Tibial nerve (tissue), 4 donors: ENCODE data around the gene HIPK2. TPM values are rescaled to one million over a fixed set of nuclear protein-coding genes. Genes with fewer than 3 reads are reported as not detected.

Experiments used
- DNase-seq, 2 donors: peaks; one replicate each; pipeline ENCODE4 v3.0.0-alpha.2; 2019; ENCODE audit warnings: low spot score in 2 of 2
- H3K27ac ChIP-seq, 4 donors: fragments of 200-600 bp; sonication (generic) in 3 of 4; one replicate each; pipeline ENCODE4 v1.5.1; 2017 to 2019; ENCODE audit warnings: mild to moderate bottlenecking in 1 of 4
- H3K27me3 ChIP-seq, 2 donors: fragments of 200-600 bp; sonication (generic) in 1 of 2; one replicate each; pipeline versions ENCODE4 v1.5.1 to v1.6.0; 2017 to 2019
- H3K36me3 ChIP-seq, 3 donors: fragments of 200-600 bp; sonication (generic); one replicate each; pipeline ENCODE4 v1.5.1; 2018 to 2019
- H3K4me1 ChIP-seq, 4 donors: fragments of 200-600 bp; sonication (generic) in 3 of 4; one replicate each; pipeline ENCODE4 v1.5.1; 2017 to 2019
- H3K4me3 ChIP-seq, 4 donors: fragments of 200-600 bp; sonication (generic) in 3 of 4; one replicate each; pipeline ENCODE4 v1.5.1; 2017 to 2019; ENCODE audit warnings: mild to moderate bottlenecking in 1 of 4, moderate library complexity in 1 of 4
- H3K9me3 ChIP-seq, 4 donors: fragments of 200-600 bp; sonication (generic) in 3 of 4; one replicate each; pipeline ENCODE4 v1.5.1; 2017 to 2019
- CTCF ChIP-seq, 5 experiments: fragments of 200-600 bp in 3 of 5; fragments of 450-650 bp in 2 of 5; sonication (generic) in 3 of 5; IDR thresholded peaks; one replicate each; pipeline ENCODE4 v1.5.1; 2016 to 2019; ENCODE audit warnings: antibody characterized with exemption in 5 of 5, mild to moderate bottlenecking in 3 of 5, moderate library complexity in 2 of 5
- EP300 ChIP-seq, 2 donors: sonication (generic); formaldehyde crosslinking; IDR thresholded peaks; one replicate each; pipeline ENCODE4 v1.6.1; 2017; ENCODE audit warnings: antibody characterized with exemption in 2 of 2, mild to moderate bottlenecking in 1 of 2
- POLR2A ChIP-seq, 2 donors: fragments of 450-650 bp; IDR thresholded peaks; one replicate each; pipeline ENCODE4 v1.6.1; 2017; ENCODE audit warnings: antibody characterized with exemption in 2 of 2, mild to moderate bottlenecking in 2 of 2, moderate library complexity in 2 of 2
- WGBS, 2 donors: methylation state at CpG; one replicate each; pipeline ENCODE4 v1.1.5; 2018; 5-methylcytosine and 5-hydroxymethylcytosine counted together
- total RNA-seq, 4 donors: library from RNA; depleted of rRNA; stranded (reverse); fragments of >200 nt; gene quantifications; one replicate each; pipeline ENCODE4 v1.1.0, GENCODE V29; 2016

The HIPK2 gene
- total RNA-seq, 4 donors from 2014 or later = 24.9 to 41.1 (median 29.7) TPM

- no peaks in the 10 kb centered on the region for H3K27me3 ChIP-seq
- H3K4me3 ChIP-seq = no peak overlapping the region
- no peak overlapping the region for H3K27ac ChIP-seq
- DNase-seq = no peak
- H3K36me3 ChIP-seq = peaks cover 0 to 43% (median 5%) of the 10 kb centered on the region in 3 donors
- H3K4me1 ChIP-seq = peaks cover 0 to 23% (median 7%) of the 10 kb centered on the region in 4 donors
- TF ChIP-seq CTCF (IDR thresholded peaks at IDR 0.05) (no peak), EP300 (IDR thresholded peaks at IDR 0.05) (no peak), POLR2A (IDR thresholded peaks at IDR 0.05) (no peak)
- peaks cover 0 to 17% (median 0%) of the 10 kb centered on the region in 4 donors for H3K9me3 ChIP-seq
Observed at GRCh38 chr7:139687211-139687954, 90.4 kb downstream of the HIPK2 start.

- Histone ChIP-seq H3K27ac (no peak overlapping the region), H3K4me3 (no peak overlapping the region), H3K4me1 (peaks cover 0 to 35% (median 17%) of the 10 kb centered on the region in 4 donors), H3K36me3 (peaks cover 0 to 23% (median 5%) of the 10 kb centered on the region in 3 donors), H3K9me3 (peaks cover 0 to 17% (median 0%) of the 10 kb centered on the region in 4 donors), H3K27me3 (no peaks in the 10 kb centered on the region)
- DNase-seq = no peak
- no peak for TF ChIP-seq POLR2A (IDR thresholded peaks at IDR 0.05)
- no peak for TF ChIP-seq CTCF (IDR thresholded peaks at IDR 0.05)
- 85 to 86% methylated on average over 16 of the region's 16 CpGs for WGBS, 2 donors
Observed at GRCh38 chr7:139683137-139683921, 94.5 kb downstream of the HIPK2 start.

- TF ChIP-seq POLR2A (IDR thresholded peaks at IDR 0.05) (no peak), CTCF (IDR thresholded peaks at IDR 0.05) (no peak), EP300 (IDR thresholded peaks at IDR 0.05) (no peak)
- peaks cover 0 to 35% (median 17%) of the 10 kb centered on the region in 4 donors for H3K4me1 ChIP-seq
Observed at GRCh38 chr7:139682136-139683013, 95.4 kb downstream of the HIPK2 start.

GRCh38 chr7:139681812-139682135, 96.0 kb downstream of the HIPK2 start:
- Histone ChIP-seq H3K4me1 (peaks cover 0 to 35% (median 17%) of the 10 kb centered on the region in 4 donors), H3K4me3 (no peak overlapping the region), H3K36me3 (peaks cover 0 to 13% (median 5%) of the 10 kb centered on the region in 3 donors), H3K27ac (no peak overlapping the region), H3K9me3 (peaks cover 0 to 17% (median 0%) of the 10 kb centered on the region in 4 donors), H3K27me3 (no peaks in the 10 kb centered on the region)
- no peak for DNase-seq
- 90 to 93% methylated on average over 4 of the region's 4 CpGs for WGBS, 2 donors
- TF ChIP-seq CTCF (IDR thresholded peaks at IDR 0.05) (no peak), EP300 (IDR thresholded peaks at IDR 0.05) (no peak), POLR2A (IDR thresholded peaks at IDR 0.05) (no peak)

More at GRCh38 chr7:139682136-139683013, 95.4 kb downstream of the HIPK2 start:
- H3K9me3 ChIP-seq = peaks cover 0 to 17% (median 0%) of the 10 kb centered on the region in 4 donors
- no peak overlapping the region for H3K4me3 ChIP-seq
- H3K36me3 ChIP-seq = peaks cover 0 to 17% (median 5%) of the 10 kb centered on the region in 3 donors
- 76 to 77% methylated on average over 9 of the region's 9 CpGs for WGBS, 2 donors
- no peak for DNase-seq
- no peaks in the 10 kb centered on the region for H3K27me3 ChIP-seq
- H3K27ac ChIP-seq = no peak overlapping the region
